OCI-LY7 (cell line): ENCODE measurements around the gene USP27X.

Source experiments
- EZH2phosphoT487 ChIP-seq: fragments of 200-600 bp; sonication (generic); IDR thresholded peaks from 2 replicates; pipeline ENCODE4 v1.6.1; 2018; ENCODE audit warnings: low read depth, borderline replicate concordance, mild to moderate bottlenecking, mixed run types, antibody characterized with exemption, low read length, moderate library complexity, mixed read lengths
- TF ChIP-seq, protein P1 (sequence below): fragments of 200-600 bp; sonication (generic); conservative IDR thresholded peaks from 2 replicates; pipeline ENCODE4 v1.5.1; 2014; ENCODE audit warnings: mild to moderate bottlenecking, antibody characterized with exemption, low read length, moderate library complexity, mixed read lengths

DNA sequence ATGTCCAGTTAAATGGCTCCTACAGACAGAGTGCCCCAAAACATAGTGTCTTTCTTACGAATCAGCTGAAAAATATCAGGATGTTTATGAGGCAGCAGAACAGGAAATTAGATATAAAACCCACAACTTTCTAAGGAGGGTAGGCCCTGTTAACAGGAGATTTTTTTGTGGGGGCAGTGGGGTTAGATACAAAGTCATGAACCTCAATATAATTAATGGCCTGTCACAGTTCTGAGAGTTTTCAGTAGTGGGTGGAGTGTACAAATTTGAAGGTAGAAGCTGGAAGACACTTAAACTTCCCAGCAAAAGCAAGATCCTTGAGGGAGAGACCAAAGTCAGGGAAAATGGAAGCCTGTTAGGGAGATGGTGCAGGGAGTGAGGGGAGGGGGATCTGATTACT is 32.8 kb upstream of the USP27X start:
- TF ChIP-seq, protein P1, sequence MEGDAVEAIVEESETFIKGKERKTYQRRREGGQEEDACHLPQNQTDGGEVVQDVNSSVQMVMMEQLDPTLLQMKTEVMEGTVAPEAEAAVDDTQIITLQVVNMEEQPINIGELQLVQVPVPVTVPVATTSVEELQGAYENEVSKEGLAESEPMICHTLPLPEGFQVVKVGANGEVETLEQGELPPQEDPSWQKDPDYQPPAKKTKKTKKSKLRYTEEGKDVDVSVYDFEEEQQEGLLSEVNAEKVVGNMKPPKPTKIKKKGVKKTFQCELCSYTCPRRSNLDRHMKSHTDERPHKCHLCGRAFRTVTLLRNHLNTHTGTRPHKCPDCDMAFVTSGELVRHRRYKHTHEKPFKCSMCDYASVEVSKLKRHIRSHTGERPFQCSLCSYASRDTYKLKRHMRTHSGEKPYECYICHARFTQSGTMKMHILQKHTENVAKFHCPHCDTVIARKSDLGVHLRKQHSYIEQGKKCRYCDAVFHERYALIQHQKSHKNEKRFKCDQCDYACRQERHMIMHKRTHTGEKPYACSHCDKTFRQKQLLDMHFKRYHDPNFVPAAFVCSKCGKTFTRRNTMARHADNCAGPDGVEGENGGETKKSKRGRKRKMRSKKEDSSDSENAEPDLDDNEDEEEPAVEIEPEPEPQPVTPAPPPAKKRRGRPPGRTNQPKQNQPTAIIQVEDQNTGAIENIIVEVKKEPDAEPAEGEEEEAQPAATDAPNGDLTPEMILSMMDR = no peak
- no peak for TF ChIP-seq EZH2phosphoT487
